Measurements from ENCODE around the gene DHRS3.

DNA sequence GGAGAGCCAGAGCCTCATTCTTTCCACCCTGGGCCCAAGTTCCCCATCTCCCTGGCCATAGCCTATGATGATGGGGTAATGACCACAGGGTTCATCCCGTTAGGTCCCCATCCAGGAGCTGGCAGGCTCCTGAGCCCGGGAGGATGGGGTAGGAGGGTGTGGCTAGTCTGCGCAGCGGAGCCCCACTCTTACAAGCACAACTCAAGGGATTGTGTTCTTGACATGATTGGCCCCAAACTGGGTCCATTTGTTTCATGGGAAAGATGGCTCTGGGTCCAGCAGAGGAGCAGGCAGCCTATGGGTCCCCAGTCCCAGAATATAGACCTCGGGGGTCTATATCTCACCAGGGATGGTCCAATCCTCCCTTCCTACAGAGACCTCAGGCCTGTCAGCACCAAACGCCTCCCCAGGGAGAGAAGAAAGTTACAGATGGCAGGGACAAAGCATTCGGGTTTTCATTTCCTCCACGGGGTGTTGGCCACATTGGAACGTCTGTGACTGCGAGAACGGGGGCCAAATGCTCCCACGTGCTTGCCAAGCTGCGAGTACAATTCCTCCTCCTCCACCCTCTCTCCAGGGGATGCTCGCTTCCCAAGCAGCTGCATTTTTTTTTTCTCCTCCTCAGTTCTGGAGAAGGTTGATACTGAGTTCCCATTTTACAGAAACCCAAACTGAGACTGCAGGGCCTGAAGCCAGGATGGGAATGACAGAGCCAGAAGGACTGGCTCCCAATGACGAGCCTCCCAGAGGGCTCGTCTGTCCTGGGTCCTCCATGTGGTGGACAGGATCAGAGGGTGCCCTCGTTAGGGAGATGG, 71.0 kb downstream of the DHRS3 start:
- TF ChIP-seq, protein P1, sequence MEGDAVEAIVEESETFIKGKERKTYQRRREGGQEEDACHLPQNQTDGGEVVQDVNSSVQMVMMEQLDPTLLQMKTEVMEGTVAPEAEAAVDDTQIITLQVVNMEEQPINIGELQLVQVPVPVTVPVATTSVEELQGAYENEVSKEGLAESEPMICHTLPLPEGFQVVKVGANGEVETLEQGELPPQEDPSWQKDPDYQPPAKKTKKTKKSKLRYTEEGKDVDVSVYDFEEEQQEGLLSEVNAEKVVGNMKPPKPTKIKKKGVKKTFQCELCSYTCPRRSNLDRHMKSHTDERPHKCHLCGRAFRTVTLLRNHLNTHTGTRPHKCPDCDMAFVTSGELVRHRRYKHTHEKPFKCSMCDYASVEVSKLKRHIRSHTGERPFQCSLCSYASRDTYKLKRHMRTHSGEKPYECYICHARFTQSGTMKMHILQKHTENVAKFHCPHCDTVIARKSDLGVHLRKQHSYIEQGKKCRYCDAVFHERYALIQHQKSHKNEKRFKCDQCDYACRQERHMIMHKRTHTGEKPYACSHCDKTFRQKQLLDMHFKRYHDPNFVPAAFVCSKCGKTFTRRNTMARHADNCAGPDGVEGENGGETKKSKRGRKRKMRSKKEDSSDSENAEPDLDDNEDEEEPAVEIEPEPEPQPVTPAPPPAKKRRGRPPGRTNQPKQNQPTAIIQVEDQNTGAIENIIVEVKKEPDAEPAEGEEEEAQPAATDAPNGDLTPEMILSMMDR (conservative IDR thresholded peaks at IDR 0.05 in 1 of 2, IDR thresholded peaks at IDR 0.05 in 1 of 2; ENCODE audit: extremely low read depth in 1 of 2, insufficient read depth in 1 of 2, low read depth in 1 of 2, low read length in 2 of 2): no peak
- TF ChIP-seq EZH2 (IDR thresholded peaks at IDR 0.05; ENCODE audit: borderline replicate concordance, low read length): no peak
